HG03442 (cell line): ENCODE data around the gene SUMF1.
A peak's percentile ranks its signal among the peaks of the same experiment; 100 is the strongest.

Source experiments
- ATAC-seq: cut with Tn5 transposase; IDR thresholded peaks from one replicate; pipeline ENCODE4 v1.9.1; 2021; ENCODE audit warnings: mild to moderate bottlenecking, moderate library complexity; ENCODE audit not compliant: unreplicated experiment

Gene SUMF1

GRCh38 chr3:4497843-4498324 is 30.8 kb upstream of the SUMF1 start:
- ATAC-seq, result no peak

DNA sequence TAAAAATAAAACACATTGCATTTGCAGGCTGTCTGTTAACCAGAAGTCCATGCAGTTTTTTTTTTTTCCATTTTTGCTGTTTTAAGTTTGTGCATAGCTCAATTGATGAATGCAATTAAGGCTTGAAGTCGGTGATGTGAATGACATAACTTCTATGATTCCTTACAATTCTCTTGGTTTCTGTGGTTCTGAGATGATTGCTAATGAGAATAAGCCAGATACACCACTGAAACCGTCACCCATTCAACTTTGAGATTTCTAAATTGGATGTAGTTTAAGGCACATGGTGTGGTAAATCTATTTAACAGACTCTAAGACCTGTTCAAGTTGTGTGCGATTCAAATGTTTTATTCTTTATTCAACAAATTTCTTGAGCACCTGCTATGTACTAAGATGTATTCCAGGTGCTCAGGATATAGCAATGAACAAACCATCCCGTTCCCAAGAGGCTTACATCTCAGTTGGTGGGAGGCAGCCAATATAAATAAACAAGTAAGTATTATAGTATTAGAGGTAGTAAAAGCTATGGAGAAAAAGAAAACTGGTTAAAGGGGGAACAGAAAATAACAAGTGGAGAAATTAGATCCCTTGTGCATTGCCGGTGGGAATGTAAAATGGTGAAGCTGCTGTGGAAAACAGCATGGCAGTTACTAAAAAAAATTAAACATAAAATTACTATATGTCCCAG is 30.1 kb upstream of the SUMF1 start:
- ATAC-seq, result no peak

- ATAC-seq, result no peak
Observed at GRCh38 chr3:4496087-4496452, 29.0 kb upstream of the SUMF1 start.

GRCh38 chr3:4495294-4496086 is 28.4 kb upstream of the SUMF1 start:
- no peak for ATAC-seq

- no peak for ATAC-seq
Observed at GRCh38 chr3:4494895-4495264, 27.8 kb upstream of the SUMF1 start.

DNA sequence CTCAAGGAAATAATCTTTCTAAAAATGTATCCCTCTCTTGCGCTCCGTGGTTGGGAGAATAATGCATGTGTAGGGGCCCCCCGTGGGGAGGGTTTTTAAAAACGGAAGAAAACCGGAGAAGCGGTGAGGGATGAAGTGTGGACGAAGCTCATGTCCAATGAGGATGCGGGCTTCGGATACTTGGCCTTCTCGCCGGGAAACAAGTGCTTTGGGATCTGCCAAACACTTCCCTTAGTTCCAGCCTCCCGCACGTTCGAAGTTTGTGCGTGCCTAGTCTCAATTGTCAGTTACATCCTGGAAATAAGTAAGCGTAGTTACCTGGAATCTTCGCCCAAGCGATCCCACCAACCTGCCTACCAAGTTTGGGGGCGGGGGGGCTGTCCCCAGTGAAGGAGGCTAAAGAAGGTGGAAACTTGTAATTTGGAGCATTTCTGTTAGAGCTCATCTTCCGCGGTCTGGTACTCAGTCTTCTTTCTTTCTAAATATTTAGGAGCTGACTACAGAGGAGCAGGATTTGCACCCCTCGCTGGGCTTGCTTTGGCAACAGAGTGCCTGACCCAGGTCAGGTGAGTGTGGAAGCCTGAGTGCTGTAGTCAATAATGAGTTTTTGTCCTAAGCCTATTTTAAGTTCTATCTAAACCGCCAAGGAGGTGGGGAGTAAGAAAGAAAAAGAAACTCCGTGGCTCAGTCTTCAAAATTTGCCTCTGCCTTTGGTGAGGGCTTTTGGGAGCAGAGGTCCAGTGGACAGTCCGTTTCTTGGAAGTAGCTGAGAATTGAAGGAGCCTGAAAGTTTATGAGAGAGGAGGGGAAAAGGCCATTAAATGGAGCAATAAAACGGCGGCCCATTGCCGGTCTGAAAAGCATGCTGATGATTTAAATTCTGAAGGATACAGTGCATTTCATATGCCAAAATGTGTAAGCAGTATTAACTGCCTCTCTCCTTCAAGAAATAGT is 27.1 kb upstream of the SUMF1 start:
- no peak for ATAC-seq

GRCh38 chr3:4493014-4493940 is 26.2 kb upstream of the SUMF1 start, which contains the start of gene ITPR1:
Gene ITPR1 (plus strand): TSS chr3:4493348. CDS start chr3:4516492, 23,144 bp downstream.
- peak; percentile 93 for ATAC-seq

DNA sequence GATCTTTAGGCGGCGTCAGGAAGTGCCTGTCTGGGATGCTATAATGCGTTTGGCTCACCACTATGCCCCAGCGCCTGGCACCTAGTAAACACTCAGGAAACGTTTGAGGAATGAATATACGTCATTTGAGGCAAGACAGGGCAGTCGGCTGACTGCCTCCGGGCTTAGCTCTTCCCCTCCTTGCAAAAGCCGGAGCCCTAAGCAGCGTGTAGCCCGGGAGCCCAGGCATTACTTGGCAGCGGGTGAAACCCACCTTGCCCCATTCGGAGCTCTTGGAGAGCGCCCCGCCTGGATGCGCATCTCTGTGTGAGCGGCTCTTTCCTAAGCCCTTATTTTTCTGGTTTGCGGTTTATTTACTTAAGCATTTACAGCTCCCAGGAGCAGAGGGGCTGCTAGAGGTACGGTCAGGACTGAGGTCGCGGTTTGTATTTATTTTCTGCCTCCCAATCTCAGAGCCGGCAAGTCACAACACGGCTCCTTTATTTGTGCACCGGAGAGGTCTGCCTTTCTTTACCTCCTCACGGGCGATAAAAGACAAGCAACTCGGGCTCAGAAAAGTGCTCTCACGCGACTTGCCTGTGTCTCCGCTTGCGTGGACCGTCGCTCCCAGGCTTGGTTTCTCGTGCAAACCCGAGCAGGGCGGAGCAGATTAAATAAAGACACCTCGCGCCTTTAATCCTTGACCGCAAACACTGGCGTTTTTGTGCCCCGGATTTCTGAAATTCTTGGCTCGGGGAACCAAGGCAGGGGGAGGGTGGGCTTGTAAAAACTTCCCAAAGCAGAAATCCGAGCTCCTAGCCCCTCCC is 25.3 kb upstream of the SUMF1 start:
- ATAC-seq, result no peak

DNA sequence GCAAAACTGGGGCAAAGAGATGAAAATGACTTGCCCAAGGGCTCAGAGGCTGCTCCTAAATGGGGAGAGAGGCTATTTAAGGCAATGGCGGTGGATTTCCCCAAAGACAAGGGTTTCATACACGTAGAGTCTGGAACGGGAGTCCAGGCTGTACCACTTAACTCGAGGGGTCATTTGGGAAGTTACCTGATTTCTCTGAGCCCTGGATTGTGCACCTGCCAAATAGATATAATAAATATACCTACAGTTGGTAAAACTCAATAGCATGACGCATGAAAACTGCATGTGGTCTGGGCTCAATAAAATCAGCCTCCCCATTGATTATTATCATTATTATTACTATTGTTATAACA is 24.8 kb upstream of the SUMF1 start:
- no peak for ATAC-seq

GRCh38 chr3:4478261-4478660 is 11.2 kb upstream of the SUMF1 start:
- ATAC-seq, result no peak

DNA sequence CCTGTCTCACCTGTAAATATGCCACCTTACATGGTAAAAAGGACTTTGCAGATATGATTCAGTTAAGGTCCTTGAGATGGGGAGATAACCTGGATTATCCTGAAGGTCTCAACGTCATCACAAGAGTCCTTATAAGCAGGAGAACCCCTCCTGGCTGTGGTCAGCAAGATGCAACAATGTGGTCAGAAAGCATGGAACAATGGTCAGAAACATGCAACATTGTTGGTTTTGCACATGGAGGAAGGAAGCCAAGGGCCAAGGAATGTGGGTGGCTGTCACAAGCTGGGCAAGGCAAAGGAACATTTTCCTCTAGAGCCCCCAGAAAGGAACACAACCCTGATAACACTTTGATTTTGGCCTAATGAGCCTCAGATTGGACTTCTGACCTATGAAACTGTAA is 9.4 kb upstream of the SUMF1 start:
- ATAC-seq, result no peak

GRCh38 chr3:4475804-4476203 is 8.7 kb upstream of the SUMF1 start:
- no peak for ATAC-seq

DNA sequence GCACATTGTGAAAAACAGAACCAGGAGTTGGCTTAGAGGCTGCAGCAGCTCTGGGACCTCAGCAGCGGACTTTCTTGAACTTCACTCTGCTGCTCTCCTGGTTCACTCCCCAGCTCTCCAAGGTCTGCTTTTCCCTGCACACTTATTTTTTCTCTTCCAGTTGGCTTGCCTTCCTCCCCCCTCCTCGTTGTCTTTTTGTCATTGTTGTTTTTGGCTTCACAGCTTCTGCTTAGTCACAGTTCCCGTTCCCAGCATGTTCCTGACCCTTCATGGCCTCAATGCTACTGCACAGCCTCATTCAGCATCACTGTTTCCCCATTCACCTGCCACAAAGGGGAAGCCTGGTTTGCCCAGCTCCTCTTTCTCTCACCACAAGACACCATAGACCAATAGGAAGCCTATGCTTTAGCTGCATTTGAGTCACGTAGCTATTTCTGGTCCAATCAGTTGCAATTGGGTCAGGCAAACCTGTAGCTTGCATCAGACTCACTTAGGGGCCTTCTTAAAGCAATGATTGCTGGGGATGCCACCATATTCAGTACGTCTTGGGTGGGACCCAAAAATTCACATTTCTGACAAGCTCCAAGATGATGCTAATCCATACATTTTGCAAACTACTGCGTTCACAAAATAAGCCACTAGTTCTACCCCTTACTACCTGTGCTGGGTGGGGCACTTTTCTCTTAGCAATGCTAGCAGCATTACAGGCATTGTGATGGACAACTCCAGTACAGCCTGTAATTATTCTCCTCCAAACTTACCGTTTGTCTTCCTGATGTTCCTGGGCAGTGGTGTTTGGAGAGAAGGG is 7.8 kb upstream of the SUMF1 start:
- peak; percentile 58 for ATAC-seq

- no peak for ATAC-seq
Observed at GRCh38 chr3:4472766-4473165, 5.7 kb upstream of the SUMF1 start.

- no peak for ATAC-seq
Observed at GRCh38 chr3:4472312-4472711, 5.2 kb upstream of the SUMF1 start.

DNA sequence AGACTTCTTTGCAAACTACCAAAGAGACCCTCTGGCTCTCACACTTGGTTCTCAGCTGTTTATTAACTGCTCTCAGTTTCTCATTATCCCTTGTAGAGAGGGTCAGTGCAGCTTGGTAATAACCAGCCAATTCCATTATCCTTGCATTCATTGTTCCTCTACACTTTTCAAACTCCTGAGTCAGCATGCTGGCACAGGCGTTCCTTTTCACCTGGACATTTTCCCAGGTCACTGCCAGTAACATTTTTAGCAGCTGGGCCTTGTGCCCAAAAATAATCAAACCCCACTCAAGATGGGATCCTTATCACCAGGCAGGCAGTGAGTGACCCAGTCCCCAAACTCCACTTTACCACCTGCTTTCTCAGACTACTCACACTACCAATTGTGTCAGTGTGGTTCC is 4.8 kb upstream of the SUMF1 start:
- ATAC-seq, result no peak

GRCh38 chr3:4467522-4467867 is 426 bp upstream of the SUMF1 start:
- ATAC-seq, result no peak

DNA sequence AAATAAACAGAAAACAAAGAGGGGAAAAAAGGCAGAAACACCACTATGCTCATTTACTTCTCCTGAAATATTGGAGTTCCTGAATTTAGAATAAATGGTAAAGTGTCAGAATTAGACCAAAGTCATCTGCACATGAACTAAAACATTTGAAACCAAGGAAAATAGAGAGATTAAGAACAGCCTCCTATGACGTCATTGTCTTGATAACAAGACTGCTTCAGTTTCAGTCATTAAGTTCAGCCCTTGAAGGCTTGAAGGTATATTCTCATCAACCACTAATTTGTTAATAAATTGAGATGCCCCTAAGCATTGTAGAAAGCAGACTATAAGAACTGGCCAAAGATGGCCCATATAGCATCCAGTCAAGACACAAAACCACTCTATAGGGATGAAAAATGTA is 2.5 kb downstream of the SUMF1 start:
- no peak for ATAC-seq
